C4-2B (cell line): ENCODE data around the gene HDC.

ENCODE experiments used
- ZFX ChIP-seq: fragments of 450-650 bp; IDR thresholded peaks from 2 replicates; pipeline ENCODE4 v1.6.1; 2017
- TF ChIP-seq, protein P1 (sequence below): fragments of 450-650 bp; conservative IDR thresholded peaks from 2 replicates; pipeline ENCODE4 v1.5.1; 2017; ENCODE audit warnings: mild to moderate bottlenecking

DNA sequence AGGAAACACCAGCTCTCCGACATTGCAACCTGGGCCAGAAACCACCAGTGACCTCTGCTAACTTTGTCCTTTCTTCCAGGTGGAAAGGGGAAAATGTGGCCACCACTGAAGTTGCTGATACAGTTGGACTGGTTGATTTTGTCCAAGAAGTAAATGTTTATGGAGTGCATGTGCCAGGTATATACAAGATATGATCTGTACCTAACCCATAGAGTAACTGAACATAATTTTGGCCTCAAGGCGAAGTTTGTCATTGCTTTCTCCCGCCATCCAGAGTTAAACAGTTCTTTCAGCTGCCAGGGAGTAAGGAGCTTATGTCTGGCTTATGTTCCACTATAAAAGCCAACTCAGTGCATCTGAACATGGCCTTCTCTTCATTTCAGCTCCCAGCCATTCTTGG is 36.7 kb downstream of the HDC start:
- TF ChIP-seq, protein P1, sequence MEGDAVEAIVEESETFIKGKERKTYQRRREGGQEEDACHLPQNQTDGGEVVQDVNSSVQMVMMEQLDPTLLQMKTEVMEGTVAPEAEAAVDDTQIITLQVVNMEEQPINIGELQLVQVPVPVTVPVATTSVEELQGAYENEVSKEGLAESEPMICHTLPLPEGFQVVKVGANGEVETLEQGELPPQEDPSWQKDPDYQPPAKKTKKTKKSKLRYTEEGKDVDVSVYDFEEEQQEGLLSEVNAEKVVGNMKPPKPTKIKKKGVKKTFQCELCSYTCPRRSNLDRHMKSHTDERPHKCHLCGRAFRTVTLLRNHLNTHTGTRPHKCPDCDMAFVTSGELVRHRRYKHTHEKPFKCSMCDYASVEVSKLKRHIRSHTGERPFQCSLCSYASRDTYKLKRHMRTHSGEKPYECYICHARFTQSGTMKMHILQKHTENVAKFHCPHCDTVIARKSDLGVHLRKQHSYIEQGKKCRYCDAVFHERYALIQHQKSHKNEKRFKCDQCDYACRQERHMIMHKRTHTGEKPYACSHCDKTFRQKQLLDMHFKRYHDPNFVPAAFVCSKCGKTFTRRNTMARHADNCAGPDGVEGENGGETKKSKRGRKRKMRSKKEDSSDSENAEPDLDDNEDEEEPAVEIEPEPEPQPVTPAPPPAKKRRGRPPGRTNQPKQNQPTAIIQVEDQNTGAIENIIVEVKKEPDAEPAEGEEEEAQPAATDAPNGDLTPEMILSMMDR, result no peak
- TF ChIP-seq ZFX, result no peak
